H9 (cell line): ENCODE results near the gene LIMS2. TPM values are rescaled to one million over a fixed set of nuclear protein-coding genes. Genes with fewer than 3 reads are reported as not detected.

Source experiments
- DNase-seq: peaks from one replicate; pipeline ENCODE4 v3.0.0-alpha.2; 2017
- H2AFZ ChIP-seq: one replicate; pipeline ENCODE4 v1.6.1; 2013; ENCODE audit warnings: mild to moderate bottlenecking, low read length, control low read depth, moderate library complexity
- H2AK5ac ChIP-seq: 2 replicates; pipeline ENCODE4 v1.6.1; 2013; ENCODE audit warnings: low read length, control low read depth, mixed read lengths; ENCODE audit not compliant: insufficient read length
- H2BK120ac ChIP-seq: one replicate; pipeline ENCODE4 v1.6.1; 2013; ENCODE audit warnings: low read depth, mild to moderate bottlenecking, low read length, control low read depth, inconsistent platforms; ENCODE audit not compliant: poor library complexity, severe bottlenecking
- H2BK12ac ChIP-seq: 2 replicates; pipeline ENCODE4 v1.6.1; 2013; ENCODE audit warnings: low read length, control low read depth, mixed read lengths, low read depth; ENCODE audit not compliant: insufficient read length
- H2BK15ac ChIP-seq: 2 replicates; pipeline ENCODE4 v1.6.1; 2013; ENCODE audit warnings: low read depth, low read length, control low read depth
- H2BK20ac ChIP-seq: one replicate; pipeline ENCODE4 v1.6.1; 2013; ENCODE audit warnings: low read depth, mild to moderate bottlenecking, low read length, control low read depth, inconsistent platforms; ENCODE audit not compliant: poor library complexity, severe bottlenecking
- H2BK5ac ChIP-seq: 2 replicates; pipeline ENCODE4 v1.6.1; 2013; ENCODE audit warnings: low read length, control low read depth, mixed read lengths; ENCODE audit not compliant: insufficient read length
- H3K14ac ChIP-seq: 2 replicates; pipeline ENCODE4 v1.6.1; 2013; ENCODE audit warnings: low read length, control low read depth; ENCODE audit not compliant: insufficient read depth
- H3K18ac ChIP-seq: 2 replicates; pipeline ENCODE4 v1.6.1; 2013; ENCODE audit warnings: low read depth, mild to moderate bottlenecking, mixed read lengths, low read length, control low read depth; ENCODE audit not compliant: insufficient read length
- H3K23ac ChIP-seq: 2 replicates; pipeline ENCODE4 v1.6.1; 2013; ENCODE audit warnings: low read length, control low read depth, mixed read lengths, low read depth; ENCODE audit not compliant: insufficient read length
- H3K23me2 ChIP-seq: 2 replicates; pipeline ENCODE4 v1.6.1; 2013; ENCODE audit warnings: low read depth, mild to moderate bottlenecking, mixed read lengths, low read length, control low read depth; ENCODE audit not compliant: insufficient read length, poor library complexity, severe bottlenecking
- H3K27ac ChIP-seq: 2 replicates; pipeline ENCODE4 v1.5.1; 2013; ENCODE audit warnings: low read length, control low read depth, mixed read lengths, low read depth; ENCODE audit not compliant: insufficient read length
- H3K27me3 ChIP-seq: 2 replicates; pipeline ENCODE4 v1.6.1; 2013; ENCODE audit warnings: low read length, control low read depth, inconsistent platforms; ENCODE audit not compliant: insufficient read depth
- H3K4ac ChIP-seq: 2 replicates; pipeline ENCODE4 v1.6.1; 2013; ENCODE audit warnings: low read depth, mild to moderate bottlenecking, control low read depth, inconsistent platforms, low read length, moderate library complexity
- H3K4me1 ChIP-seq: 2 replicates; pipeline ENCODE4 v1.6.1; 2013; ENCODE audit warnings: low read length, control low read depth, inconsistent platforms; ENCODE audit not compliant: insufficient read depth
- H3K4me2 ChIP-seq: 2 replicates; pipeline ENCODE4 v1.6.1; 2013; ENCODE audit warnings: low read length, control low read depth, mixed read lengths; ENCODE audit not compliant: insufficient read length, insufficient read depth
- H3K56ac ChIP-seq: 2 replicates; pipeline ENCODE4 v1.6.1; 2013; ENCODE audit warnings: low read depth, mild to moderate bottlenecking, mixed read lengths, low read length, control low read depth; ENCODE audit not compliant: insufficient read length
- H3K79me1 ChIP-seq: 2 replicates; pipeline ENCODE4 v1.6.1; 2013; ENCODE audit warnings: low read depth, mild to moderate bottlenecking, moderate library complexity, low read length, control low read depth, inconsistent platforms; ENCODE audit not compliant: insufficient read depth, poor library complexity, severe bottlenecking
- H3K79me2 ChIP-seq: 2 replicates; pipeline ENCODE4 v1.6.1; 2013; ENCODE audit warnings: low read length, control low read depth, inconsistent platforms; ENCODE audit not compliant: insufficient read depth
- H3K9ac ChIP-seq: 2 replicates; pipeline ENCODE4 v1.6.1; 2013; ENCODE audit warnings: low read length, control low read depth, mixed read lengths; ENCODE audit not compliant: insufficient read length; ENCODE audit errors: extremely low read depth
- H3K9me3 ChIP-seq: one replicate; pipeline ENCODE4 v1.6.1; 2013; ENCODE audit warnings: low read depth, low read length, inconsistent platforms; ENCODE audit not compliant: control insufficient read depth
- H3T11ph ChIP-seq: one replicate; pipeline ENCODE4 v1.6.1; 2013; ENCODE audit warnings: mild to moderate bottlenecking, low read length, control low read depth, inconsistent platforms
- H4K20me1 ChIP-seq: one replicate; pipeline ENCODE4 v1.6.1; 2013; ENCODE audit not compliant: control insufficient read depth, insufficient read length, insufficient read depth
- H4K5ac ChIP-seq: 2 replicates; pipeline ENCODE4 v1.6.1; 2013; ENCODE audit warnings: low read depth, mild to moderate bottlenecking, mixed read lengths, low read length, control low read depth; ENCODE audit not compliant: insufficient read length
- H4K8ac ChIP-seq: replicated peaks from 2 replicates; pipeline ENCODE4 v1.6.1; 2013; ENCODE audit warnings: low read length, control low read depth, mixed read lengths, low read depth; ENCODE audit not compliant: insufficient read length
- H4K91ac ChIP-seq: 2 replicates; pipeline ENCODE4 v1.6.1; 2013; ENCODE audit warnings: low read depth, mild to moderate bottlenecking, moderate library complexity, mixed read lengths, low read length, control low read depth; ENCODE audit not compliant: insufficient read length
- H3K27ac Mint-ChIP-seq, 3 experiments: 2 replicates in 2 of 3; 3 replicates in 1 of 3; pipeline ENCODE4 v1.8.0; 2020 to 2021; ENCODE audit warnings: mixed read lengths in 3 of 3, mild to moderate bottlenecking in 1 of 3, moderate library complexity in 1 of 3
- H3K27me3 Mint-ChIP-seq: 2 replicates; pipeline ENCODE4 v1.8.0; 2021; ENCODE audit warnings: low read depth, mild to moderate bottlenecking, moderate library complexity, mixed read lengths
- H3K36me3 Mint-ChIP-seq, 3 experiments: 2 replicates in 2 of 3; 3 replicates in 1 of 3; pipeline ENCODE4 v1.8.0; 2020 to 2021; ENCODE audit warnings: low read depth in 3 of 3, mixed read lengths in 3 of 3; ENCODE audit not compliant: insufficient read depth in 1 of 3
- H3K4me1 Mint-ChIP-seq, 2 experiments: 2 replicates each; pipeline ENCODE4 v1.8.0; 2020; ENCODE audit warnings: mixed read lengths in 2 of 2
- H3K4me3 Mint-ChIP-seq, 2 experiments: 2 replicates in 1 of 2; 3 replicates in 1 of 2; pipeline ENCODE4 v1.8.0; 2020 to 2021; ENCODE audit warnings: mild to moderate bottlenecking in 2 of 2, mixed read lengths in 2 of 2, moderate library complexity in 1 of 2
- H3K9me3 Mint-ChIP-seq, 2 experiments: 2 replicates in 1 of 2; 3 replicates in 1 of 2; pipeline ENCODE4 v1.8.0; 2020; ENCODE audit warnings: mild to moderate bottlenecking in 2 of 2, mixed read lengths in 2 of 2, moderate library complexity in 1 of 2
- CTCF ChIP-seq: fragments of 200-600 bp; sonication (generic); conservative IDR thresholded peaks from 3 replicates; pipeline ENCODE4 v1.8.0; 2021; ENCODE audit warnings: antibody characterized with exemption, mild to moderate bottlenecking
- WGBS: extraction: QIAGEN DNeasy Blood & Tissue Kit; methylation state at CpG from one replicate; pipeline ENCODE4 v1.1.7; 2013; ENCODE audit warnings: missing lambda C conversion rate, low lambda C conversion rate, mixed read lengths; ENCODE audit not compliant: insufficient read length; ENCODE audit errors: extremely low coverage; 5-methylcytosine and 5-hydroxymethylcytosine counted together
- total RNA-seq: library from RNA; stranded (reverse); gene quantifications from 2 replicates; pipeline ENCODE4 v1.2.1, GENCODE V29; 2021

LIMS2 gene
- total RNA-seq, 1 experiment from 2014 or later: 5.9 TPM

GRCh38 chr2:127713562-127713961, 38.2 kb upstream of the LIMS2 start:
- H2BK12ac ChIP-seq: no peak overlapping the region
- H2BK5ac ChIP-seq: no peak overlapping the region
- H3K4me3 Mint-ChIP-seq: no peak overlapping the region
- no peak overlapping the region for H3K4me2 ChIP-seq
- no peaks in the 10 kb centered on the region for H4K20me1 ChIP-seq
- no peaks in the 10 kb centered on the region for H3K79me1 ChIP-seq
- H3K14ac ChIP-seq: no peak overlapping the region
- no peak overlapping the region for H2AFZ ChIP-seq
- no peak overlapping the region for H3K4ac ChIP-seq
- no peak overlapping the region for H3K27ac Mint-ChIP-seq
- H3T11ph ChIP-seq: no peak overlapping the region
- no peak overlapping the region for H3K9ac ChIP-seq
- H3K27me3 ChIP-seq: no peaks in the 10 kb centered on the region
- H3K18ac ChIP-seq: no peak overlapping the region
- no peak overlapping the region for H2BK120ac ChIP-seq
- no peak for DNase-seq
- no peak overlapping the region for H4K8ac ChIP-seq
- no peaks in the 10 kb centered on the region for H3K4me1 ChIP-seq
- WGBS: no CpG with 5 or more reads among the region's 25 CpGs
- TF ChIP-seq CTCF: no peak
- no peak overlapping the region for H2AK5ac ChIP-seq
- H2BK20ac ChIP-seq: no peak overlapping the region
- peaks cover 23 to 71% (median 40%) of the 10 kb centered on the region in 3 experiments for H3K36me3 Mint-ChIP-seq
- 0 out of 2 replicates have a peak, but pooled peaks cover 2% of the 10 kb centered on the region for H3K79me2 ChIP-seq
- no peaks in the 10 kb centered on the region for H3K27me3 Mint-ChIP-seq
- H4K5ac ChIP-seq: no peak overlapping the region
- H3K4me1 Mint-ChIP-seq: peaks cover 5 to 14% of the 10 kb centered on the region in 2 experiments; a peak in 3 of 4 replicates
- H3K9me3 Mint-ChIP-seq: no peaks in the 10 kb centered on the region
- no peak overlapping the region for H4K91ac ChIP-seq
- H3K23me2 ChIP-seq: no peaks in the 10 kb centered on the region
- H3K23ac ChIP-seq: no peak overlapping the region
- H3K56ac ChIP-seq: no peak overlapping the region
- no peak overlapping the region for H3K27ac ChIP-seq
- H3K9me3 ChIP-seq: no peaks in the 10 kb centered on the region
- H2BK15ac ChIP-seq: no peak overlapping the region
